Measurements from ENCODE around the gene IFRD2. TPM values are rescaled to one million over a fixed set of nuclear protein-coding genes. Genes with fewer than 3 reads are reported as not detected.
"Not testable (repeated sequence)": the region's sequence is repeated elsewhere in the genome, so short reads cannot be mapped to it uniquely, and the experiment has no call there.

Gene IFRD2
- total RNA-seq, 1 donor from 2014 or later = 38.9 TPM

DNA sequence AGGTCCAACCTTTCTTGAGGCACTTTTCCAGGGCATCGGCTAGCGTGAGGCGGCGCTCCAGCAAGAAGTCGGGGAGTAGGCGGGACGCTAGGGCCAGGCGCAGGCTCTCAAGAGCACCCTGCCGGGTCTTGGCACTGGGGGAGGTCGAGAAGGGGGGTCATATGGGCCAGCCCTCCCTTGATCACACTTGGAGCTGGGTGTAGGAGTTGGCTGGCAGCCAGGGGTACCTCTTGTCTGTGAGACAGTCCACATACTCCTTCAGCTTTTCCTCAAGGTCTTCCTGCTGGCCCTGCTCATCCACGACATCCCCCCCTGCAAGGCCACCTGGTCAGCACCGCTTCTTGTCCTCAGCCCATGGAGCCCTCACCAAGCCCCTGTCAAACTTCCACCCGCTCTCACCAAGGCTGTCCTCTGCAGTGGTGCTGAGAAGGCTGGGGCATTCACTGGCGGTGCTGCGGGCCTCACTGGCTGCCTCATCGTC is 2.0 kb downstream of the IFRD2 start:
- TF ChIP-seq, protein P1, sequence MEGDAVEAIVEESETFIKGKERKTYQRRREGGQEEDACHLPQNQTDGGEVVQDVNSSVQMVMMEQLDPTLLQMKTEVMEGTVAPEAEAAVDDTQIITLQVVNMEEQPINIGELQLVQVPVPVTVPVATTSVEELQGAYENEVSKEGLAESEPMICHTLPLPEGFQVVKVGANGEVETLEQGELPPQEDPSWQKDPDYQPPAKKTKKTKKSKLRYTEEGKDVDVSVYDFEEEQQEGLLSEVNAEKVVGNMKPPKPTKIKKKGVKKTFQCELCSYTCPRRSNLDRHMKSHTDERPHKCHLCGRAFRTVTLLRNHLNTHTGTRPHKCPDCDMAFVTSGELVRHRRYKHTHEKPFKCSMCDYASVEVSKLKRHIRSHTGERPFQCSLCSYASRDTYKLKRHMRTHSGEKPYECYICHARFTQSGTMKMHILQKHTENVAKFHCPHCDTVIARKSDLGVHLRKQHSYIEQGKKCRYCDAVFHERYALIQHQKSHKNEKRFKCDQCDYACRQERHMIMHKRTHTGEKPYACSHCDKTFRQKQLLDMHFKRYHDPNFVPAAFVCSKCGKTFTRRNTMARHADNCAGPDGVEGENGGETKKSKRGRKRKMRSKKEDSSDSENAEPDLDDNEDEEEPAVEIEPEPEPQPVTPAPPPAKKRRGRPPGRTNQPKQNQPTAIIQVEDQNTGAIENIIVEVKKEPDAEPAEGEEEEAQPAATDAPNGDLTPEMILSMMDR (IDR thresholded peaks at IDR 0.05) = no peak
- H3K4me3 Mint-ChIP-seq (ENCODE audit: unreplicated experiment) = no peak overlapping the region
- no peak for DNase-seq (ENCODE audit: low spot score)
- H3K36me3 Mint-ChIP-seq (ENCODE audit: low read depth) = peaks cover 5% of the 10 kb centered on the region
- H3K27ac Mint-ChIP-seq (ENCODE audit: unreplicated experiment) = no peak overlapping the region
- no peaks in the 10 kb centered on the region for H3K27me3 Mint-ChIP-seq (ENCODE audit: low read depth)
- H3K9me3 Mint-ChIP-seq (ENCODE audit: low read depth) = no peaks in the 10 kb centered on the region
- peaks cover 16% of the 10 kb centered on the region for H3K4me1 Mint-ChIP-seq (ENCODE audit: low read depth)

DNA sequence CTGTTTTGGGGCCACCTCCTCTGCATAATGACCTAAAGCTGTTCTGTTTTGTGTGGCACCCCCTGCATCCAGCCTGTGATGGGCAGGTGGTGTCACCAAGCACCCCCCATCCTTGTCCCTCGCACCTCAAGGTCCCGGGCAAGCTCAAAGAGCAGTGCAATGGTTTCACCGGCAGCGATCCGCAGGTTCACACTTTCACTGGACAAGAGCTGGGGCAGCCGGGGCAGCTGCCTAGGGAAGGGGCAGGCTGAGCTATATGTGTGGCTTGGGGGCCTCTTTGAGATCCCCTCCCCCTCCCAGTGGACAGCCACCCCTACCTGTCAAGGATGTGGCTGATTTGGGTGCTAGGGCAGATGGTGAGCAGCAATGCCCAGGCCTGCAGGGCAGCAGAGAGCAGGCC is 3.1 kb downstream of the IFRD2 start:
- Mint-ChIP-seq H3K9me3 (ENCODE audit: low read depth) (no peaks in the 10 kb centered on the region), H3K36me3 (ENCODE audit: low read depth) (peaks cover 5% of the 10 kb centered on the region), H3K27me3 (ENCODE audit: low read depth) (no peaks in the 10 kb centered on the region), H3K27ac (ENCODE audit: unreplicated experiment) (no peak overlapping the region), H3K4me1 (ENCODE audit: low read depth) (peaks cover 16% of the 10 kb centered on the region), H3K4me3 (ENCODE audit: unreplicated experiment) (no peak overlapping the region)
- DNase-seq (ENCODE audit: low spot score) = no peak
- TF ChIP-seq, protein P1 (IDR thresholded peaks at IDR 0.05) = no peak

DNA sequence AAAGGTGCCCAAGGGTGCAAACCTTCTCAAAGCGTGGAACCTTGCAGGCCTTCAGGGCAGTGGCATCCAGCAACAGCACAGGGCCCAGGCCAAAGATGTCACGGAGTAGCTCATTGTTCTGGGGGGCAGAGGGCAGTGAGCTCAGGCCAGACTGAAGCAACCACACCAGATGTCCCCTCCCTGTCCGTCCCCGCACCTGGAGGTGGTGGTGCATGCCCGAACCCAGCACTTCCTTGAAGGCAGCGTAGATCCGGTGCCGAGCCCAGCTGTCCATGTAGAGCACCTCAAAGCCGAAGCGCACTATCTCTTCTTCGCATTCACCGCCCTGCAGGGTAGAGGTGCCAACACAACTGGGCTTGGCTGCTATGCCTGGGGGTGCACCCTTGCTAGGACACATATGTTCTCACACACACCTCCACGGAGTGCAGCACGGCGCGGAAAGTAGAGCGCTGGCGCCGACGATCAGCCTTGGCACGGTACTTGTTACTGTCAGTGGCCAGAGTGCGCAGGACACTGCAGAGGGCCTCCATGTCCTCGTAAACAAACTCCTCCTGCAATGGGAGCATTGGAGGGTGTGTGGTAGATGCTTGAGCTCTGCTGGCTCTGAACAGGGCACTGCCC is 3.7 kb downstream of the IFRD2 start:
- H3K27ac Mint-ChIP-seq (ENCODE audit: unreplicated experiment) = no peak overlapping the region
- peaks cover 5% of the 10 kb centered on the region for H3K36me3 Mint-ChIP-seq (ENCODE audit: low read depth)
- H3K9me3 Mint-ChIP-seq (ENCODE audit: low read depth) = no peaks in the 10 kb centered on the region
- no peak overlapping the region for H3K4me3 Mint-ChIP-seq (ENCODE audit: unreplicated experiment)
- DNase-seq (ENCODE audit: low spot score) = no peak
- H3K27me3 Mint-ChIP-seq (ENCODE audit: low read depth) = no peaks in the 10 kb centered on the region
- TF ChIP-seq, protein P1 (IDR thresholded peaks at IDR 0.05) = no peak
- H3K4me1 Mint-ChIP-seq (ENCODE audit: low read depth) = peaks cover 16% of the 10 kb centered on the region

DNA sequence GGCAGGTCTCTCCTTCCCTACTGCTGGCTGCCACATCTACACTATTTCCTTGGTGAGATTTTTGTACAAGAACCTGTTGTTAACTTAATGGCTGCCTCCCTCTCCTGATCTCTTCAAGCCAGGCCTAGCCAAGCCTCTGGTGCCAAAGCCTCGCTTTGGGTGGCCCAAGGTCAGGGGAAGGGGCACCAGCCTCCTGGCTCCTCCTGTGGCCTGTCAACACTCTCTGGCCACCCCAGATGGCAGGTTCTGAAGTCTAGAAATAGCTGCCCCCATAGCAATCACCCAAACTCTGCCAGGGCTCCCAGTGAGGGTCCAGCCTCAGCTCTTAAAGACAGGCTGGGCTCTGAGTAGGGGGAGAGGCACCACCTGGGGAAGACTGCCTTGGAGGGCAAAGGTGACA is 5.0 kb downstream of the IFRD2 start:
- H3K4me1 Mint-ChIP-seq (ENCODE audit: low read depth) = peaks cover 6% of the 10 kb centered on the region

DNA sequence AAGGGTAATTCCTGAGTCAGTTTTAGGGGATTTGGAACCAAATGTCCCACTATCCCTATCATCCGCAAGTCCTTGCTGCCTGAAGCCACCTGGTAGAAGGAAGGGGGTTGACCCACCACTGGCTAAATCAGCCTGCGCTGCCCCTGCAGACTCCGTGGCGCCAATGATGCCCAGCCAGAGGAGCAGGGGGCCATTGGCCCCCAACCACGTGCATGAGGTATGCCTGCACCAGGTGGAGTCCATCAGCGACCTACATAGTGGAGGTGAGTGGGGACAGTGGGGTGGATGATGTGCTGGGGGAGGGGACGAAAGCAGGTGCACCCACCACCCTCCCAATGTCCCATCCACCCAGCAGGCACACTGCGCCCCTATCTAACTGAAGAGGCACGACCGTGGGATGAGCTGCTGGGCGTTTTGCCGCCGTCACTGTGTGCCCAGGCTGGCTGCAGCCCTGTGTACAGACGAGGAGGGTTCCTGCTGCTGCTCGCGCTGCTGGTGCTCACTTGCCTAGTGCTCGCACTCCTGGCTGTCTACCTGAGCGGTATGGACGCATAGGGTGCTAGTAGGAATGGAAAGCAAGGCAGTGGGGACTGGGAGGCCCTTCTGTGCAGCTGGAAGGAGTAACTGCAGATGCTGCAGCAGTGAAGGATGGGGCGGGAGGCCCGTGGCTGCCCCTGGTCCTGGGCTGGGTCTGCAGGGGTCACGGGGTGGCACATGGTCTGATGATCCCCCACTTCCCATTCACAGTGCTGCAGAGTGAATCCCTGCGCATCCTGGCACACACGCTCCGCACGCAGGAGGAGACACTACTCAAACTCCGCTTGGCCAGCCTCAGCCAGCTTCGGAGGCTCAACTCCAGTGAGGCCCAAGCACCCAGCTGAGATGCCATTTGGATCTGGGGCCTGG is 5.7 kb downstream of the IFRD2 start:
- Mint-ChIP-seq H3K4me1 (ENCODE audit: low read depth) (peaks cover 6% of the 10 kb centered on the region), H3K9me3 (ENCODE audit: low read depth) (no peaks in the 10 kb centered on the region), H3K27ac (ENCODE audit: unreplicated experiment) (no peak overlapping the region), H3K27me3 (ENCODE audit: low read depth) (no peaks in the 10 kb centered on the region), H3K36me3 (ENCODE audit: low read depth) (peaks cover 5% of the 10 kb centered on the region), H3K4me3 (ENCODE audit: unreplicated experiment) (no peak overlapping the region)
- TF ChIP-seq, protein P1 (IDR thresholded peaks at IDR 0.05) = no peak
- DNase-seq (ENCODE audit: low spot score) = no peak

More for the DNA sequence above, 5.0 kb downstream of the IFRD2 start:
- no peaks in the 10 kb centered on the region for H3K9me3 Mint-ChIP-seq (ENCODE audit: low read depth)
- no peaks in the 10 kb centered on the region for H3K27me3 Mint-ChIP-seq (ENCODE audit: low read depth)
- DNase-seq (ENCODE audit: low spot score) = no peak
- no peak overlapping the region for H3K4me3 Mint-ChIP-seq (ENCODE audit: unreplicated experiment)
- H3K27ac Mint-ChIP-seq (ENCODE audit: unreplicated experiment) = no peak overlapping the region
- H3K36me3 Mint-ChIP-seq (ENCODE audit: low read depth) = peaks cover 5% of the 10 kb centered on the region
- TF ChIP-seq, protein P1 (IDR thresholded peaks at IDR 0.05) = no peak

DNA sequence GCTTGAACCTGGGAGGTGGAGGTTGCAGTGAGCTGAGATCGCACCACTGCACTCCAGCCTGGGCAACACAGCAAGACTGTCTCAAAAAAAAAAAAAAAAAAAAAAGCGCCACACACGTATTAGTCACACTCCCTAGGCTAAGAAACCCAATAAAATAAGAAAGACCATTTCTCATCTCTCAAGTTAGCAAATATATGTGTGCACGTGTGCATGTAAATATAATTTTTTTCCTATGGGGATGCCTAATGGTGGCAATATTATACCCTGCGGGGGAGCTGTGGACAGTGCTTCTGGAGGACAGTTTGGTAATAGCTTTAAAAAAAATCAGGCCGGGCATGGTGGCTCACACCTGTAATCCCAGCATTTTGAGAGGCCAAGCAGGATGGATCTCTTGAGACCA is 8.1 kb downstream of the IFRD2 start:
- not testable (repeated sequence) for DNase-seq (ENCODE audit: low spot score); H3K27ac Mint-ChIP-seq (ENCODE audit: unreplicated experiment); H3K36me3 Mint-ChIP-seq (ENCODE audit: low read depth); H3K27me3 Mint-ChIP-seq (ENCODE audit: low read depth); H3K9me3 Mint-ChIP-seq (ENCODE audit: low read depth); H3K4me1 Mint-ChIP-seq (ENCODE audit: low read depth); H3K4me3 Mint-ChIP-seq (ENCODE audit: unreplicated experiment)

All from chondrocyte (in vitro differentiated cells).